HEK293T (cell line): Measurements from ENCODE around the gene MT1X.

Experiments used
- BHLHE40 ChIP-seq: fragments of 450-650 bp; IDR thresholded peaks from 2 replicates; pipeline ENCODE4 v1.6.1; 2016; ENCODE audit warnings: mild to moderate bottlenecking, moderate library complexity, borderline replicate concordance
- ELF4 ChIP-seq: fragments of 450-650 bp; IDR thresholded peaks from 2 replicates; pipeline ENCODE4 v1.6.1; 2017; ENCODE audit warnings: antibody characterized with exemption
- FOXA1 ChIP-seq: fragments of 450-650 bp; IDR thresholded peaks from 2 replicates; pipeline ENCODE4 v1.6.1; 2016; ENCODE audit warnings: mild to moderate bottlenecking
- FOXM1 ChIP-seq: fragments of 450-650 bp; IDR thresholded peaks from 2 replicates; pipeline ENCODE4 v1.6.1; 2017; ENCODE audit warnings: mild to moderate bottlenecking, borderline replicate concordance
- HDGF ChIP-seq: fragments of 450-650 bp; IDR thresholded peaks from 2 replicates; pipeline ENCODE4 v1.6.1; 2017; ENCODE audit warnings: antibody characterized with exemption, borderline replicate concordance
- LEF1 ChIP-seq: fragments of 450-650 bp; IDR thresholded peaks from 2 replicates; pipeline ENCODE4 v1.6.1; 2017; ENCODE audit warnings: mild to moderate bottlenecking, borderline replicate concordance
- NFRKB ChIP-seq: fragments of 450-650 bp; IDR thresholded peaks from 2 replicates; pipeline ENCODE4 v1.6.1; 2016; ENCODE audit warnings: mild to moderate bottlenecking, moderate library complexity
- TARDBP ChIP-seq: fragments of 450-650 bp; IDR thresholded peaks from 2 replicates; pipeline ENCODE4 v1.6.1; 2016
- TF ChIP-seq, protein P1 (sequence below): fragments of 450-650 bp; IDR thresholded peaks from 2 replicates; pipeline ENCODE4 v1.6.1; 2016

DNA sequence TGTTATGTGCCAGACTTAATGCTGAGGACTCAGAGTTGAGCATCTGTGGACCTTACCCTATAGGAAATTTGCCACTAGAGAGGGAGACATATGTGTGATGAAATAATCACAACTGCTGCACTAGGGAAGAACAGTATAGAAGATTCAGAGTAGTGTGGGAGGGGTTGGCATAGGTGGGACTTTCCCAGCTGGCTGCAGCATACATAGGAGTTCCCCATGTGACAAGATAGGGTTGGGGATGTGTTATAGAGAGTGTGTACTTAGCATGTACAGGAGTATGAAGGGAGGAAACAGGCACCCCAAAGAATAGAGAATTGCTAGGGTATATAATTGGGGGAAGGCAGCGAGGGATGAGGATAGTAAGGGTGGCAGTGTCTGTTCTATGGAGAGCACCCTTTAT, 50.6 kb downstream of the MT1X start:
- TF ChIP-seq LEF1 (no peak), HDGF (no peak), NFRKB (no peak), BHLHE40 (no peak), TARDBP (no peak), FOXM1 (no peak), FOXA1 (no peak), ELF4 (no peak)
- TF ChIP-seq, protein P1, sequence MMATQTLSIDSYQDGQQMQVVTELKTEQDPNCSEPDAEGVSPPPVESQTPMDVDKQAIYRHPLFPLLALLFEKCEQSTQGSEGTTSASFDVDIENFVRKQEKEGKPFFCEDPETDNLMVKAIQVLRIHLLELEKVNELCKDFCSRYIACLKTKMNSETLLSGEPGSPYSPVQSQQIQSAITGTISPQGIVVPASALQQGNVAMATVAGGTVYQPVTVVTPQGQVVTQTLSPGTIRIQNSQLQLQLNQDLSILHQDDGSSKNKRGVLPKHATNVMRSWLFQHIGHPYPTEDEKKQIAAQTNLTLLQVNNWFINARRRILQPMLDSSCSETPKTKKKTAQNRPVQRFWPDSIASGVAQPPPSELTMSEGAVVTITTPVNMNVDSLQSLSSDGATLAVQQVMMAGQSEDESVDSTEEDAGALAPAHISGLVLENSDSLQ = no peak
